ENCODE measurements around the gene COX4I1. TPM values are rescaled to one million over a fixed set of nuclear protein-coding genes. Genes with fewer than 3 reads are reported as not detected.

Gene COX4I1
- total and polyA plus RNA-seq, 2 donors (not counting 1 experiment from before 2014, with no cell fraction given), result 759 to 813 TPM

DNA sequence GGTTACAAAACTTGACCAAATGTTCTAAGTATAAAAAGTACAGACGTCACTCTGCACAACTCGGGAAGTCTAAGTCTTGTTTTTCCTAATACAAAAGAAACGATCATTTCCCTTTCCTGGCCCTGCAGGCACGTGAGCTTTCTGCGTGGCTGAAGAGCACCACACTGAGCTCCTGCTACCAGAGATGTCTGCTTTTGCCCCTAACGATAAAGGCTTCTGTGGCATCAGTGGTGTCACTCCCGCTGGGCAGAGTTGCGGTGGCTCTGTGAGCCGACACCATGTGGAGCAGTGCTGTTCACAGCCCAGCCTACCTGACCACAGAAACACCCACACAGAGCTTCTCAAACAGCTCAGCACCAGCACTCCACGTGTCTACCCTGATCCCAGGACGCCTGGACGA lies 20.6 kb upstream of the COX4I1 start:
- H3K36me3 ChIP-seq (replicated peaks in 1 of 2; ENCODE audit: control extremely low read depth in 1 of 2, control insufficient read depth in 1 of 2, extremely low read depth in 1 of 2, insufficient read depth in 2 of 2, low read length in 1 of 2), result peaks cover 0 to 61% of the 10 kb centered on the region in 2 experiments
- H3K9me3 ChIP-seq (ENCODE audit: control extremely low read depth in 1 of 3, control insufficient read depth in 2 of 3, insufficient read depth in 1 of 3, low read length in 2 of 3), result no peaks in the 10 kb centered on the region
- POLR2A ChIA-PET, result no interaction called here
- H3K4me1 ChIP-seq (ENCODE audit: control insufficient read depth in 2 of 2, insufficient read depth in 2 of 2, low read length in 2 of 2), result no peaks in the 10 kb centered on the region
- CTCF ChIA-PET, result no interaction called here
- no peak overlapping the region for H3K4me3 ChIP-seq (ENCODE audit: control extremely low read depth in 1 of 5, extremely low read depth in 1 of 5, insufficient read depth in 1 of 5, low read depth in 2 of 5, low read length in 4 of 5)
- WGBS (ENCODE audit: insufficient coverage), result 67% methylated on average over 9 of the region's 12 CpGs
- H4K20me1 ChIP-seq (ENCODE audit: control insufficient read depth, insufficient read depth, low read length, poor library complexity, severe bottlenecking), result peaks cover 18% of the 10 kb centered on the region
- no peak for ATAC-seq (ENCODE audit: low read depth)
- Mint-ChIP-seq H3K4me1 (peaks cover 5% of the 10 kb centered on the region), H3K27ac (no peak overlapping the region), H3K9me3 (ENCODE audit: insufficient read depth) (no peaks in the 10 kb centered on the region), H3K27me3 (no peaks in the 10 kb centered on the region), H3K4me3 (no peak overlapping the region)
- H2AFZ ChIP-seq (ENCODE audit: insufficient read depth, low read depth, low read length, poor library complexity, severe bottlenecking), result no peak overlapping the region
- TF ChIP-seq EZH2 (IDR thresholded peaks at IDR 0.05; ENCODE audit: borderline replicate concordance, insufficient read depth, low read depth, low read length, poor library complexity, severe bottlenecking), result no peak
- TF ChIP-seq, protein P1, sequence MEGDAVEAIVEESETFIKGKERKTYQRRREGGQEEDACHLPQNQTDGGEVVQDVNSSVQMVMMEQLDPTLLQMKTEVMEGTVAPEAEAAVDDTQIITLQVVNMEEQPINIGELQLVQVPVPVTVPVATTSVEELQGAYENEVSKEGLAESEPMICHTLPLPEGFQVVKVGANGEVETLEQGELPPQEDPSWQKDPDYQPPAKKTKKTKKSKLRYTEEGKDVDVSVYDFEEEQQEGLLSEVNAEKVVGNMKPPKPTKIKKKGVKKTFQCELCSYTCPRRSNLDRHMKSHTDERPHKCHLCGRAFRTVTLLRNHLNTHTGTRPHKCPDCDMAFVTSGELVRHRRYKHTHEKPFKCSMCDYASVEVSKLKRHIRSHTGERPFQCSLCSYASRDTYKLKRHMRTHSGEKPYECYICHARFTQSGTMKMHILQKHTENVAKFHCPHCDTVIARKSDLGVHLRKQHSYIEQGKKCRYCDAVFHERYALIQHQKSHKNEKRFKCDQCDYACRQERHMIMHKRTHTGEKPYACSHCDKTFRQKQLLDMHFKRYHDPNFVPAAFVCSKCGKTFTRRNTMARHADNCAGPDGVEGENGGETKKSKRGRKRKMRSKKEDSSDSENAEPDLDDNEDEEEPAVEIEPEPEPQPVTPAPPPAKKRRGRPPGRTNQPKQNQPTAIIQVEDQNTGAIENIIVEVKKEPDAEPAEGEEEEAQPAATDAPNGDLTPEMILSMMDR (IDR thresholded peaks at IDR 0.05), result no peak
- no peak overlapping the region for H3K9ac ChIP-seq (ENCODE audit: low read length)
- intact Hi-C loops (cut with micrococcal nuclease), result no loop called here
- DNase-seq, result no peak
- H3K27me3 ChIP-seq (replicated peaks in 1 of 4; ENCODE audit: control extremely low read depth in 1 of 4, control insufficient read depth in 3 of 4, insufficient read depth in 4 of 4, low read length in 3 of 4), result no peaks in the 10 kb centered on the region
- no peak overlapping the region for H3K27ac ChIP-seq (ENCODE audit: low read length in 2 of 2)
- H3K79me2 ChIP-seq (ENCODE audit: control insufficient read depth, insufficient read depth, low read length), result peaks cover 6% of the 10 kb centered on the region
- H3K4me2 ChIP-seq (replicated peaks; ENCODE audit: low read depth, low read length, poor library complexity, severe bottlenecking), result no peak overlapping the region

DNA sequence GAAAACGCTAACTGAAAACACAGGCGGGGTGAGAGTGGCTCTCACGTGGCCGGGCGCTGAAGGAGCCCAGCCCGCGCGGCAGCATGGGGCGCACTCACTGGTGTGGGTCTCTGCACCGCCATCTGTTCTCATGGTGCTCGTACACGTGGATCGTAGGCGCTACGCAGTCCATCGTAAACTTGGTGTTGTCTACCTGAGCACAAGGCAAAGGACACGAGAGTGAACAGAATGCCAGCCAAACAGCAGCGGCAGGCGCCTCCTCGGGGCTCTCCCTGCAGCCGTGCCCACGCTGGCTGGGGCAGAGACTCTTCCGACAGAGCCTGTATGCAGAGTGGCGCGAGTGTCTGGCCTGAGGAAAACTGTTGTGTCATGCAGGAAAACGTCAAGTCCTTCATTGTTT lies 19.2 kb upstream of the COX4I1 start:
- H3K9ac ChIP-seq (ENCODE audit: low read length), result no peak overlapping the region
- H3K4me3 ChIP-seq (ENCODE audit: control extremely low read depth in 1 of 5, extremely low read depth in 1 of 5, insufficient read depth in 1 of 5, low read depth in 2 of 5, low read length in 4 of 5), result no peak overlapping the region
- H3K4me2 ChIP-seq (replicated peaks; ENCODE audit: low read depth, low read length, poor library complexity, severe bottlenecking), result no peak overlapping the region
- Mint-ChIP-seq H3K4me3 (no peak overlapping the region), H3K27ac (no peak overlapping the region), H3K9me3 (ENCODE audit: insufficient read depth) (no peaks in the 10 kb centered on the region), H3K27me3 (no peaks in the 10 kb centered on the region), H3K4me1 (peaks cover 5% of the 10 kb centered on the region)
- H3K36me3 ChIP-seq (replicated peaks in 1 of 2; ENCODE audit: control extremely low read depth in 1 of 2, control insufficient read depth in 1 of 2, extremely low read depth in 1 of 2, insufficient read depth in 2 of 2, low read length in 1 of 2), result peaks cover 0 to 64% of the 10 kb centered on the region in 2 experiments
- H3K9me3 ChIP-seq (ENCODE audit: control extremely low read depth in 1 of 3, control insufficient read depth in 2 of 3, insufficient read depth in 1 of 3, low read length in 2 of 3), result no peaks in the 10 kb centered on the region
- ChIA-PET POLR2A (no interaction called here), CTCF (no interaction called here)
- 91% methylated on average over 26 of the region's 26 CpGs for WGBS (ENCODE audit: insufficient coverage)
- DNase-seq (no peak), ATAC-seq (ENCODE audit: low read depth) (no peak)
- intact Hi-C loops (cut with micrococcal nuclease), result no loop called here
- no peaks in the 10 kb centered on the region for H3K27me3 ChIP-seq (replicated peaks in 1 of 4; ENCODE audit: control extremely low read depth in 1 of 4, control insufficient read depth in 3 of 4, insufficient read depth in 4 of 4, low read length in 3 of 4)
- H2AFZ ChIP-seq (ENCODE audit: insufficient read depth, low read depth, low read length, poor library complexity, severe bottlenecking), result no peak overlapping the region
- H3K27ac ChIP-seq (ENCODE audit: low read length in 2 of 2), result no peak overlapping the region
- no peaks in the 10 kb centered on the region for H3K4me1 ChIP-seq (ENCODE audit: control insufficient read depth in 2 of 2, insufficient read depth in 2 of 2, low read length in 2 of 2)
- H4K20me1 ChIP-seq (ENCODE audit: control insufficient read depth, insufficient read depth, low read length, poor library complexity, severe bottlenecking), result peaks cover 18% of the 10 kb centered on the region
- no peak for TF ChIP-seq EZH2 (IDR thresholded peaks at IDR 0.05; ENCODE audit: borderline replicate concordance, insufficient read depth, low read depth, low read length, poor library complexity, severe bottlenecking)
- TF ChIP-seq, protein P1 (IDR thresholded peaks at IDR 0.05), result no peak
- H3K79me2 ChIP-seq (ENCODE audit: control insufficient read depth, insufficient read depth, low read length), result peaks cover 6% of the 10 kb centered on the region

Data from B cell (primary cell).